Fibroblast of peridontal ligament (primary cell): ENCODE data around the gene DOCK9.

Source experiments
- DNase-seq: peaks from one replicate; pipeline ENCODE4 v3.0.0-alpha.2; 2010; ENCODE audit errors: extremely low read depth

DOCK9 gene

GRCh38 chr13:98998831-98999638 is 21.2 kb upstream of the DOCK9 start:
- DNase-seq = no peak

GRCh38 chr13:98997738-98998641 is 20.1 kb upstream of the DOCK9 start:
- DNase-seq = peak; percentile 60

GRCh38 chr13:98997011-98997730 is 19.3 kb upstream of the DOCK9 start:
- no peak for DNase-seq

GRCh38 chr13:98996046-98996445 is 18.2 kb upstream of the DOCK9 start:
- no peak for DNase-seq

GRCh38 chr13:98994896-98995295 is 17.0 kb upstream of the DOCK9 start:
- no peak for DNase-seq

GRCh38 chr13:98994080-98994479 is 16.2 kb upstream of the DOCK9 start:
- DNase-seq = no peak

GRCh38 chr13:98992355-98992754 is 14.5 kb upstream of the DOCK9 start:
- no peak for DNase-seq

- no peak for DNase-seq
These were observed 12.8 kb upstream of the DOCK9 start for GRCh38 chr13:98990701-98991100.

GRCh38 chr13:98989469-98990235 is 11.8 kb upstream of the DOCK9 start:
- DNase-seq = no peak

- no peak for DNase-seq
These were observed 10.9 kb upstream of the DOCK9 start for GRCh38 chr13:98988780-98989179.

GRCh38 chr13:98988277-98988676 is 10.4 kb upstream of the DOCK9 start:
- DNase-seq = no peak

- no peak for DNase-seq
These were observed 9.4 kb upstream of the DOCK9 start for GRCh38 chr13:98987275-98987674.

- no peak for DNase-seq
These were observed 8.5 kb upstream of the DOCK9 start for GRCh38 chr13:98986226-98986846.

- DNase-seq = no peak
These were observed 7.7 kb upstream of the DOCK9 start for GRCh38 chr13:98985591-98985990.

- no peak for DNase-seq
These were observed 7.1 kb upstream of the DOCK9 start for GRCh38 chr13:98984983-98985382.

GRCh38 chr13:98984118-98984517 is 6.3 kb upstream of the DOCK9 start:
- DNase-seq = no peak

GRCh38 chr13:98983182-98983581 is 5.3 kb upstream of the DOCK9 start:
- DNase-seq = no peak

- no peak for DNase-seq
These were observed 3.7 kb upstream of the DOCK9 start for GRCh38 chr13:98981369-98982080.

- no peak for DNase-seq
These were observed 1.3 kb upstream of the DOCK9 start for GRCh38 chr13:98979012-98979660.

GRCh38 chr13:98978280-98978679 is 416 bp upstream of the DOCK9 start:
- peak; percentile 48 for DNase-seq
